Left ventricle myocardium inferior (tissue), 1 donor: ENCODE measurements around the gene DPM3. TPM values are rescaled to one million over a fixed set of nuclear protein-coding genes. Genes with fewer than 3 reads are reported as not detected.
A peak's percentile ranks its signal among the peaks of the same experiment; 100 is the strongest.

Experiments used
- DNase-seq: peaks from one replicate; pipeline ENCODE4 v3.0.0-alpha.2; 2020
- H3K27ac ChIP-seq: fragments of 200-600 bp; replicated peaks from 2 replicates; pipeline ENCODE4 v1.8.0; 2021
- H3K27me3 ChIP-seq: fragments of 200-600 bp; 2 replicates; pipeline ENCODE4 v1.8.0; 2021; ENCODE audit warnings: low read depth
- H3K36me3 ChIP-seq: fragments of 200-600 bp; 2 replicates; pipeline ENCODE4 v1.8.0; 2021
- H3K4me1 ChIP-seq: fragments of 200-600 bp; 2 replicates; pipeline ENCODE4 v1.8.0; 2021
- H3K4me3 ChIP-seq: fragments of 200-600 bp; 2 replicates; pipeline ENCODE4 v1.8.0; 2021; ENCODE audit warnings: mild to moderate bottlenecking, moderate library complexity
- H3K9me3 ChIP-seq: fragments of 200-600 bp; replicated peaks from 2 replicates; pipeline ENCODE4 v1.8.0; 2021
- intact Hi-C: fragments of 100-400 bp; cut with micrococcal nuclease; formaldehyde crosslinking; loops from one replicate; pipeline ENCODE4 v1.11.0; 2022
- total RNA-seq: library from RNA; stranded (reverse); fragmentation: NEBNext Ultra II Directional; extraction: Animal tissue kit (Norgen Biotek cat#: 25700); gene quantifications from one replicate; pipeline ENCODE4 v1.2.1, GENCODE V29; 2021
- TF ChIP-seq, protein P1 (sequence below): fragments of 200-600 bp; IDR thresholded peaks from 2 replicates; pipeline ENCODE4 v1.8.0; 2021; ENCODE audit warnings: antibody characterized with exemption, mild to moderate bottlenecking, borderline replicate concordance
- donor health status: DM: no; HTN: yes; CAD: no; lungs with severe emphysema.

The DPM3 gene
- total RNA-seq, 1 donor from 2014 or later = 54.5 TPM

DNA sequence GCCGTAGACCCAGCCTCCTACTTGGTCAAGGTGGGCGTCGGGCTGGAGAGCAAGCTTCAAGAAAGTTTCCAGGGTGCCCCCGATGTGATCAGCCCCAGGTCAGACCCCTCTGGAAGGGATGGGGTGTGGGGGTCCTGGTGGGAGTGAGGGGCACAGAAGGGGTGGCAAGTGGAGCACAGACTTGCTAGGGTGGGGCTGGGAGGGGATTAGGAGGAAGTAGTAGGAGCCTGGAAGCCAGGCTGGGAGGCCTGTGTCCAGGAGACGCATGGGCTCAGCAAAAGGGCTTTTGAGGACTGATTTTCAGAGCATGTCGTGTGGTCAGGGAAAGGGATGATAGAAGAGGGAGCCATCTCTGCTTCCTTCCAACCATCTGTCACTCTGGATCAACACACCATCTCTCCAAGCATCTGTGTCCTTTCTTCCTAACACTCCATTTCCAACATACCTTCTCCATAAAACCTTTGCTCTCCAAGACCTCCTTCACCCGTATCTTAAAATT, 41.8 kb upstream of the DPM3 start:
- TF ChIP-seq, protein P1, sequence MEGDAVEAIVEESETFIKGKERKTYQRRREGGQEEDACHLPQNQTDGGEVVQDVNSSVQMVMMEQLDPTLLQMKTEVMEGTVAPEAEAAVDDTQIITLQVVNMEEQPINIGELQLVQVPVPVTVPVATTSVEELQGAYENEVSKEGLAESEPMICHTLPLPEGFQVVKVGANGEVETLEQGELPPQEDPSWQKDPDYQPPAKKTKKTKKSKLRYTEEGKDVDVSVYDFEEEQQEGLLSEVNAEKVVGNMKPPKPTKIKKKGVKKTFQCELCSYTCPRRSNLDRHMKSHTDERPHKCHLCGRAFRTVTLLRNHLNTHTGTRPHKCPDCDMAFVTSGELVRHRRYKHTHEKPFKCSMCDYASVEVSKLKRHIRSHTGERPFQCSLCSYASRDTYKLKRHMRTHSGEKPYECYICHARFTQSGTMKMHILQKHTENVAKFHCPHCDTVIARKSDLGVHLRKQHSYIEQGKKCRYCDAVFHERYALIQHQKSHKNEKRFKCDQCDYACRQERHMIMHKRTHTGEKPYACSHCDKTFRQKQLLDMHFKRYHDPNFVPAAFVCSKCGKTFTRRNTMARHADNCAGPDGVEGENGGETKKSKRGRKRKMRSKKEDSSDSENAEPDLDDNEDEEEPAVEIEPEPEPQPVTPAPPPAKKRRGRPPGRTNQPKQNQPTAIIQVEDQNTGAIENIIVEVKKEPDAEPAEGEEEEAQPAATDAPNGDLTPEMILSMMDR = no peak
- Histone ChIP-seq H3K36me3 (no peaks in the 10 kb centered on the region), H3K27ac (no peak overlapping the region), H3K27me3 (no peaks in the 10 kb centered on the region), H3K4me3 (no peak overlapping the region), H3K9me3 (no peaks in the 10 kb centered on the region), H3K4me1 (peaks cover 16% of the 10 kb centered on the region)
- intact Hi-C loops = no loop called here
- DNase-seq = no peak

DNA sequence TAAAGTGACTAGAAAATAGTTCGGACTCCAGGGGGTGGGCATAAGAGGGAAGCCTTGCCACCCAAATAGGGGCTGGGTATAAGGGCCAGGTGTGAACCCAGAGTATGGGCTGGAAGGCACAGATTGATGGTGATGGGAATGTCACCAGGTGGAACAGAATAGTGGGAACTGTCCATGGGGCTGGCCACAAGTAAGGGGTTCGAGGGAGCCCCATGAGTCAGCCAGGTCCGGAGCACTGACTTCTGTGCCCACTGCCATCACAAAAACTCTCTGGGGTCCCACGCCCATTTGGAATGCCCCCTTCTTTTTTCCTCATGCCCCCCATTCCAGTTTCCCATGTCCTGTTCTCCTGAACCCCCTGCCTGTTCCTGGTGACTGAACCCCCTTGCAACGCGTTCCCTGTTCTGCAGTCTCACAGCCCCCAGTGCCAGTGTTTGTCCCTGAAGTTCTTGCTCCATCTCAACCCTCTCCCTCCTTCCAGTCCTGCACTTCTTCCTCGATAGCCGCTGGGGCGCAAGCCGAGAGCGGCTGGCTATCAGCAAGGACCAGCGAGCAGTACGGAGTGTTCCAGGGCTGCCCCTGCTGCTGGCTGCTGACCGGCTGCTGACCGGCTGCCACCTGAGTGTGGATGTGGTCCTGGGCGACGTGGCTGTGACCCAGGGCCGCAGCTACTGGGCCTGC, 41.2 kb upstream of the DPM3 start:
- Histone ChIP-seq H3K4me1 (peaks cover 21% of the 10 kb centered on the region), H3K9me3 (no peaks in the 10 kb centered on the region)
- intact Hi-C loops = no loop called here

DNA sequence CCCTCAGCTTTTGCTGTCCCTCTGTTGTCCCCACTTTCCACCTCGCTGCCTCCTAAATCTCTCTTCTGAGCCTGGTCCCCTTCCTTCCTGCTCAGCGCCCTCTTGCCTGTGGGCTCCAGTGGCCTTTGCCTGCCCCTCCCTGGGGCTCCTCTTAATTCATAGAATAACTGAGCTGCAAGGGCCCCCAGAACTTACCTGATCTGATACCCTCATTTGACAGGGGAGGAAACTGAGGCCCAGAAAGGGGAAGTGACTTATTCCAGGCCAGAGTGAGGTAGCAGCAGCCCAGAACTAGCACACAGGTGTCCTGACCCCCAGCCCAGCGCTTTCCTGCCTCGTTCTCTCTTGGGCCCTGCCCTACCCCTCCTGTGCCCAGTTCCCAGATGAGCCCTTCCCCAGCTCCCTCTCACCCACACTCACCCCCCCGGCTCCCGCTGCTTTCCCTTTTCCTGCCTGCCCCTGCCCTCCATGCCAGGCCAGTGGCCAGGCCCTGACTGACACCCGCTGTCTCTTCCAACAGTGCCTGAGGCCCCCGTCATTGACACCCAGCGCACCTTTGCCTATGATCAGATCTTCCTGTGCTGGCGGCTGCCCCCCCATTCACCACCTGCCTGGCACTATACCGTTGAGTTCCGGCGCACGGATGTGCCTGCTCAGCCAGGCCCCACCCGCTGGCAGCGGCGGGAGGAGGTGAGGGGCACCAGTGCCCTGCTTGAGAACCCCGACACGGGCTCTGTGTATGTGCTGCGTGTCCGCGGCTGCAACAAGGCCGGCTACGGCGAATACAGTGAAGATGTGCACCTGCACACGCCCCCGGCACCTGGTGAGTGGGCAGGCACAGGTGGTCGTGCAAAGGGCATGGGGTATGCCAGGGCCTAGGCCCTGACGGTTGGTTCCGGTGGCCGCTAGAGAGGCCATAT, 39.0 kb upstream of the DPM3 start:
- no peak for DNase-seq
- H3K9me3 ChIP-seq = no peaks in the 10 kb centered on the region
- no peak overlapping the region for H3K4me3 ChIP-seq
- no peaks in the 10 kb centered on the region for H3K36me3 ChIP-seq
- H3K27me3 ChIP-seq = peaks cover 17% of the 10 kb centered on the region
- peaks cover 11% of the 10 kb centered on the region for H3K4me1 ChIP-seq
- TF ChIP-seq, protein P1 = no peak
- intact Hi-C loops = no loop called here
- H3K27ac ChIP-seq = no peak overlapping the region

More for the DNA sequence above, 41.2 kb upstream of the DPM3 start:
- H3K27me3 ChIP-seq = no peaks in the 10 kb centered on the region
- H3K36me3 ChIP-seq = no peaks in the 10 kb centered on the region
- no peak for DNase-seq
- H3K4me3 ChIP-seq = no peak overlapping the region
- no peak overlapping the region for H3K27ac ChIP-seq
- TF ChIP-seq, protein P1 = no peak

DNA sequence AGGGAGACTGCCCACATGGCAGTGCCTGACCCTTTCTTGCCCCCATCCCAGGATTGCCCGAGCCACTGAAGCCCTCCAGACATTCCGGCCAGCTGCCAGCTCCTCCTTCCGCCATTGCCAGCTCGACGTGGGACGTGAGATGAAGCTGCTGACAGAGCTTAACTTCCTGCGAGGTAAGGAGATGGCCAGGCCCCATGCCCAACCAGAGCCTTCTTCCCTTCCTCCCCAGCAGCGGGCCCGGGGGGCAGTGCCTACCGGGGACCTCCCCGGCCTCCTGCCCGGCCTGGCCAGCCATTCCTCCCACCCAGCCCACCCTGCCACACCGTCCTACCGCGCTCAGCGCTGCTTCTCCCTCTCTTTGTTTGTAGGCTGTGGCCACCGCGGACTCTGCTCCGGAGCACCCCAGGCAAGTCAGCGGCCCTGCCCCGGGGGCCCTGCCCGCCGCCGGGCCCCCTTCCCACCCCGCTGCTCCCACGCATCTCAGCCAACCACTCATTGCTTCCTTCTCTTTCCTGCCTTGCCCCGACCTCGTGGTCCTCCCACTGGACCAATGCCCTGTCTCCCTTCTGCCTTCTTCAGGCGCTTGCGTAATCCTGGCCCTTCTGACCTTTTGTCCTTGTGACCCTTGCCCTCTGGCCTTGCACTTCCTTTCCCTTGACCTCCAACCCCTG, 38.2 kb upstream of the DPM3 start:
- intact Hi-C loops = no loop called here
- Histone ChIP-seq H3K27ac (no peak overlapping the region), H3K4me3 (peak overlapping the region; percentile 40), H3K4me1 (peaks cover 18% of the 10 kb centered on the region), H3K36me3 (no peaks in the 10 kb centered on the region), H3K9me3 (no peaks in the 10 kb centered on the region), H3K27me3 (peaks cover 25% of the 10 kb centered on the region)
- no peak for DNase-seq
- TF ChIP-seq, protein P1 = no peak

DNA sequence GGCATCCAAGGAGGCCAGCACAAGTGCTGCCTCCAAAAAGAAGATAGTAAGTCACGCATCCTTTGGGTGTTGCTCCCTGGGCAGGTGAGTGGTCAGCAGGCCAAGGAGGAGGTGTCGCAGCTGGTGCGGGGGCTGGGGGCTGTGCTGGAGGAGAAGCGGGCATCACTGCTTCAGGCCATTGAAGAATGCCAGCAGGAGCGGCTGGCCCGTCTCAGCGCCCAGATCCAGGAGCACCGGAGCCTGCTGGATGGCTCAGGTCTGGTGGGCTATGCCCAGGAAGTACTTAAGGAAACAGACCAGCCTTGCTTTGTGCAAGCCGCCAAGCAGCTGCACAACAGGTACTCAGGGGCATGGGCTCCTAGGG, 37.6 kb upstream of the DPM3 start:
- Histone ChIP-seq H3K4me1 (peaks cover 25% of the 10 kb centered on the region), H3K27me3 (peaks cover 27% of the 10 kb centered on the region), H3K36me3 (no peaks in the 10 kb centered on the region), H3K9me3 (no peaks in the 10 kb centered on the region), H3K4me3 (peak overlapping the region; percentile 40), H3K27ac (no peak overlapping the region)
- intact Hi-C loops = no loop called here
- DNase-seq = no peak
- TF ChIP-seq, protein P1 = no peak
